ENCODE results near the gene GBGT1. TPM values are rescaled to one million over a fixed set of nuclear protein-coding genes. Genes with fewer than 3 reads are reported as not detected.

GBGT1 gene
- total RNA-seq, 1 donor: 4.7 TPM

GRCh38 chr9:133147412-133148198 is 16.1 kb downstream of the GBGT1 start:
- H3K4me3 ChIP-seq (ENCODE audit: low read depth, low read length): peak overlapping the region; percentile 74
- DNase-seq (ENCODE audit: low read depth): peak; percentile 58
- TF ChIP-seq CTCF (IDR thresholded peaks at IDR 0.05; ENCODE audit: insufficient read depth, low read depth, low read length): peak; percentile 97

GRCh38 chr9:133146746-133147411 is 16.8 kb downstream of the GBGT1 start:
- DNase-seq (ENCODE audit: low read depth): no peak
- no peak for TF ChIP-seq CTCF (IDR thresholded peaks at IDR 0.05; ENCODE audit: insufficient read depth, low read depth, low read length)
- no peak overlapping the region for H3K4me3 ChIP-seq (ENCODE audit: low read depth, low read length)

GRCh38 chr9:133144904-133145851 is 18.5 kb downstream of the GBGT1 start:
- TF ChIP-seq CTCF (IDR thresholded peaks at IDR 0.05; ENCODE audit: insufficient read depth, low read depth, low read length): no peak
- peak overlapping the region; percentile 29 for H3K4me3 ChIP-seq (ENCODE audit: low read depth, low read length)
- no peak for DNase-seq (ENCODE audit: low read depth)

GRCh38 chr9:133144142-133144903 is 19.4 kb downstream of the GBGT1 start:
- H3K4me3 ChIP-seq (ENCODE audit: low read depth, low read length): peak overlapping the region; percentile 56
- TF ChIP-seq CTCF (IDR thresholded peaks at IDR 0.05; ENCODE audit: insufficient read depth, low read depth, low read length): peak; percentile 96
- peak; percentile 69 for DNase-seq (ENCODE audit: low read depth)

GRCh38 chr9:133143639-133144141 is 20.0 kb downstream of the GBGT1 start:
- H3K4me3 ChIP-seq (ENCODE audit: low read depth, low read length): no peak overlapping the region
- TF ChIP-seq CTCF (IDR thresholded peaks at IDR 0.05; ENCODE audit: insufficient read depth, low read depth, low read length): no peak
- DNase-seq (ENCODE audit: low read depth): no peak

Measured in fibroblast of villous mesenchyme (primary cell).